KMS-11 (cell line): Measurements from ENCODE around the gene BRICD5.

Experiments used
- H2AFZ ChIP-seq: fragments of 200-600 bp; sonication (generic); 2 replicates; pipeline ENCODE4 v1.6.1; 2016; ENCODE audit warnings: antibody characterized with exemption, mixed run types, low read depth
- H3K27ac ChIP-seq: fragments of 200-600 bp; sonication (generic); 2 replicates; pipeline ENCODE4 v1.6.1; 2016; ENCODE audit warnings: mild to moderate bottlenecking, mixed run types
- H3K27me3 ChIP-seq: fragments of 200-600 bp; sonication (generic); 2 replicates; pipeline ENCODE4 v1.6.1; 2017; ENCODE audit warnings: mild to moderate bottlenecking, low read depth, mixed run types, moderate library complexity; ENCODE audit not compliant: insufficient read depth
- H3K36me3 ChIP-seq: fragments of 200-600 bp; sonication (generic); 2 replicates; pipeline ENCODE4 v1.6.1; 2017; ENCODE audit warnings: mild to moderate bottlenecking, mixed run types; ENCODE audit not compliant: insufficient read depth
- H3K4me1 ChIP-seq: fragments of 200-600 bp; sonication (generic); 2 replicates; pipeline ENCODE4 v1.6.1; 2016; ENCODE audit warnings: mild to moderate bottlenecking, low read depth, mixed run types; ENCODE audit not compliant: poor library complexity, severe bottlenecking
- H3K4me2 ChIP-seq: fragments of 200-600 bp; sonication (generic); 2 replicates; pipeline ENCODE4 v1.7.0; 2016; ENCODE audit warnings: mild to moderate bottlenecking, mixed run types
- H3K4me3 ChIP-seq: fragments of 200-600 bp; sonication (generic); IDR thresholded peaks from 2 replicates; pipeline ENCODE4 v1.6.1; 2017; ENCODE audit warnings: low read depth, low read length, mixed read lengths; ENCODE audit not compliant: insufficient read depth
- H3K79me2 ChIP-seq: fragments of 200-600 bp; sonication (generic); 2 replicates; pipeline ENCODE4 v1.6.1; 2016; ENCODE audit warnings: low read depth, mixed run types; ENCODE audit not compliant: insufficient read depth
- H3K9ac ChIP-seq: fragments of 200-600 bp; sonication (generic); 2 replicates; pipeline ENCODE4 v1.6.1; 2016; ENCODE audit warnings: mild to moderate bottlenecking, mixed run types
- H4K20me1 ChIP-seq: fragments of 200-600 bp; sonication (generic); 2 replicates; pipeline ENCODE4 v1.6.1; 2016; ENCODE audit warnings: mild to moderate bottlenecking, mixed run types; ENCODE audit not compliant: insufficient read depth
- CTCF ChIP-seq: fragments of 200-600 bp; sonication (generic); conservative IDR thresholded peaks from 2 replicates; pipeline ENCODE4 v1.6.1; 2017; ENCODE audit warnings: low read depth, mild to moderate bottlenecking, antibody characterized with exemption, low read length, moderate library complexity, mixed read lengths

The BRICD5 gene

DNA sequence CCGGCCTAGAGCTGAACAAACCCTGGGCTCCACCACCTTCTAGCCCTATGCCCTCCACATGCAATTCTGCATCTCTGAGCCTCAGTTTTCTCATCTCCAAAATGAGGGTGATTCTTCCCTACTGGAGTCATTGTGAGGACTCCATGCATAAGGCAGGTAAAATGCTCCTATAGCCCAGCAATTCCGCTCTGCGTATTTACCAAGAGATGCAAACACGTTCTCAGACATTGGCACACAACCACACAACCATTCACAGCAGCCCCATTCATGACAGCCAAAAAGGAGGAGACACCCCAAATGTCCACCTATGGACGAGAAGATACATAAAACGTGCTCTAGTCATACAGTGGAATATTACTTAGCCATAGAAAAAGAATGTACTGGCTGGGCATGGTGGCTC lies 10.3 kb downstream of the BRICD5 start:
- H2AFZ ChIP-seq: no peak overlapping the region
- no peak overlapping the region for H3K4me3 ChIP-seq
- H3K36me3 ChIP-seq: no peaks in the 10 kb centered on the region
- no peaks in the 10 kb centered on the region for H4K20me1 ChIP-seq
- no peak overlapping the region for H3K4me2 ChIP-seq
- H3K79me2 ChIP-seq: no peaks in the 10 kb centered on the region
- H3K27ac ChIP-seq: no peak overlapping the region
- H3K9ac ChIP-seq: no peak overlapping the region
- H3K27me3 ChIP-seq: peaks cover 56% of the 10 kb centered on the region
- TF ChIP-seq CTCF: no peak
- peaks cover 6% of the 10 kb centered on the region for H3K4me1 ChIP-seq

- Histone ChIP-seq H3K4me1 (peaks cover 4% of the 10 kb centered on the region), H3K27me3 (peaks cover 63% of the 10 kb centered on the region), H3K27ac (no peak overlapping the region), H3K36me3 (no peaks in the 10 kb centered on the region), H3K4me3 (no peak overlapping the region), H2AFZ (no peak overlapping the region), H3K9ac (no peak overlapping the region), H3K4me2 (no peak overlapping the region), H3K79me2 (no peaks in the 10 kb centered on the region), H4K20me1 (no peaks in the 10 kb centered on the region)
- TF ChIP-seq CTCF: no peak
Observed at GRCh38 chr16:2199621-2200139, 11.0 kb downstream of the BRICD5 start.

DNA sequence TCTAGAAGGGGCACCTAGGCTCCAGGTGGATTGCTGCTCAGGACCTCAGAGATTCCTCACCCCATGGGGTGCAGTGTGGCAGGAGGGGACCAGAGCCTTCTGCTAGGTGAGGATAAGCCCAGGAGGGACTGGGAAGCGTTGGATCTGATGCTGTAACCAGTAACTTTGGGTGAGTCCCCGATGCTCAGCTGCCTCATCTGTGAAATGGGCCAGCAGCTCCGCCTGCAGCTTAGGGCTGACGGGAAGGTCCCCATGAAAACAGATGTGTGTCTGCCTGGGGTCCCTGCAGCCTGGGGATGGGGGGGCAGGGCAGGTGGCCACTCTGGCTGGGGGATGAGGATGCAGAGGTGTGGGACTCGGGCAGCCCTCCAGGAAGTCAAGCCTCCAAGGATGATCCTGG lies 11.6 kb downstream of the BRICD5 start:
- no peak overlapping the region for H3K9ac ChIP-seq
- no peak overlapping the region for H3K4me2 ChIP-seq
- H3K79me2 ChIP-seq: no peaks in the 10 kb centered on the region
- peaks cover 69% of the 10 kb centered on the region for H3K27me3 ChIP-seq
- H3K36me3 ChIP-seq: no peaks in the 10 kb centered on the region
- H3K4me1 ChIP-seq: no peaks in the 10 kb centered on the region
- no peaks in the 10 kb centered on the region for H4K20me1 ChIP-seq
- no peak overlapping the region for H3K4me3 ChIP-seq
- TF ChIP-seq CTCF: no peak
- H2AFZ ChIP-seq: no peak overlapping the region
- no peak overlapping the region for H3K27ac ChIP-seq

DNA sequence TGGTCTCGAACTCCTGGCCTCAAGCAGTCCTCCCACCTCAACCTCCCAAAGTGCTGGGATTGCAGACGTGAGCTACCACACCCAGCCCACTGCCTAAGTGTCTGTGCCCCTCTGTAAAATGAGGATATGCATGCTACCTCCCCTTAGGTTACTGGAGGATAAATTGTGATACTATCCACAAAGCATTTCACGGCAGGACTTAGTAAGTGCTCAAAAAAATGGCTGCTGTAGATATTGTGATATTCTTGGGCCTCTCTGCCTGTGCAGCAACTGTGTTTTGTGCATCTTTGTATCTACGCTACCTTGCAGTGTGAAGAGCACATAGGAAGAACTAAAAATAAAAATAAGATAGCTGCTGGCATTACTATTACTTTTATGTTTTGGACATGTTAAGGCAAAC lies 12.4 kb downstream of the BRICD5 start:
- Histone ChIP-seq H3K9ac (no peak overlapping the region), H3K4me3 (no peak overlapping the region), H3K79me2 (no peaks in the 10 kb centered on the region), H3K27me3 (peaks cover 77% of the 10 kb centered on the region), H3K27ac (no peak overlapping the region), H3K36me3 (no peaks in the 10 kb centered on the region), H3K4me1 (no peaks in the 10 kb centered on the region), H4K20me1 (no peaks in the 10 kb centered on the region), H3K4me2 (no peak overlapping the region), H2AFZ (no peak overlapping the region)
- TF ChIP-seq CTCF: no peak
